KMS-11 (cell line): ENCODE measurements around the gene TPD52L2.
"Not testable (repeated sequence)": the region's sequence is repeated elsewhere in the genome, so short reads cannot be mapped to it uniquely, and the experiment has no call there.

Experiments used
- H2AFZ ChIP-seq: fragments of 200-600 bp; sonication (generic); 2 replicates; pipeline ENCODE4 v1.6.1; 2016; ENCODE audit warnings: antibody characterized with exemption, mixed run types, low read depth
- H3K27ac ChIP-seq: fragments of 200-600 bp; sonication (generic); 2 replicates; pipeline ENCODE4 v1.6.1; 2016; ENCODE audit warnings: mild to moderate bottlenecking, mixed run types
- H3K27me3 ChIP-seq: fragments of 200-600 bp; sonication (generic); 2 replicates; pipeline ENCODE4 v1.6.1; 2017; ENCODE audit warnings: mild to moderate bottlenecking, low read depth, mixed run types, moderate library complexity; ENCODE audit not compliant: insufficient read depth
- H3K36me3 ChIP-seq: fragments of 200-600 bp; sonication (generic); 2 replicates; pipeline ENCODE4 v1.6.1; 2017; ENCODE audit warnings: mild to moderate bottlenecking, mixed run types; ENCODE audit not compliant: insufficient read depth
- H3K4me1 ChIP-seq: fragments of 200-600 bp; sonication (generic); 2 replicates; pipeline ENCODE4 v1.6.1; 2016; ENCODE audit warnings: mild to moderate bottlenecking, low read depth, mixed run types; ENCODE audit not compliant: poor library complexity, severe bottlenecking
- H3K4me2 ChIP-seq: fragments of 200-600 bp; sonication (generic); 2 replicates; pipeline ENCODE4 v1.7.0; 2016; ENCODE audit warnings: mild to moderate bottlenecking, mixed run types
- H3K4me3 ChIP-seq: fragments of 200-600 bp; sonication (generic); IDR thresholded peaks from 2 replicates; pipeline ENCODE4 v1.6.1; 2017; ENCODE audit warnings: low read depth, low read length, mixed read lengths; ENCODE audit not compliant: insufficient read depth
- H3K79me2 ChIP-seq: fragments of 200-600 bp; sonication (generic); 2 replicates; pipeline ENCODE4 v1.6.1; 2016; ENCODE audit warnings: low read depth, mixed run types; ENCODE audit not compliant: insufficient read depth
- H3K9ac ChIP-seq: fragments of 200-600 bp; sonication (generic); 2 replicates; pipeline ENCODE4 v1.6.1; 2016; ENCODE audit warnings: mild to moderate bottlenecking, mixed run types
- H4K20me1 ChIP-seq: fragments of 200-600 bp; sonication (generic); 2 replicates; pipeline ENCODE4 v1.6.1; 2016; ENCODE audit warnings: mild to moderate bottlenecking, mixed run types; ENCODE audit not compliant: insufficient read depth
- CTCF ChIP-seq: fragments of 200-600 bp; sonication (generic); conservative IDR thresholded peaks from 2 replicates; pipeline ENCODE4 v1.6.1; 2017; ENCODE audit warnings: low read depth, mild to moderate bottlenecking, antibody characterized with exemption, low read length, moderate library complexity, mixed read lengths

Gene TPD52L2

GRCh38 chr20:63923651-63924050, 58.6 kb downstream of the TPD52L2 start:
- no peak overlapping the region for H3K4me3 ChIP-seq
- H3K9ac ChIP-seq: no peak overlapping the region
- H3K79me2 ChIP-seq: no peaks in the 10 kb centered on the region
- peaks cover 5% of the 10 kb centered on the region; the same call in 1 of the 2 replicates for H3K36me3 ChIP-seq
- no peak for TF ChIP-seq CTCF
- no peaks in the 10 kb centered on the region for H3K27me3 ChIP-seq
- no peak overlapping the region for H3K27ac ChIP-seq
- H3K4me1 ChIP-seq: no peaks in the 10 kb centered on the region
- H4K20me1 ChIP-seq: no peaks in the 10 kb centered on the region
- H3K4me2 ChIP-seq: no peak overlapping the region
- H2AFZ ChIP-seq: no peak overlapping the region

GRCh38 chr20:63924241-63924640, 59.2 kb downstream of the TPD52L2 start:
- H3K27me3 ChIP-seq: no peaks in the 10 kb centered on the region
- H4K20me1 ChIP-seq: no peaks in the 10 kb centered on the region
- no peak overlapping the region for H2AFZ ChIP-seq
- no peak for TF ChIP-seq CTCF
- H3K4me3 ChIP-seq: no peak overlapping the region
- H3K36me3 ChIP-seq: peaks cover 6% of the 10 kb centered on the region; the same call in 1 of the 2 replicates
- no peak overlapping the region for H3K9ac ChIP-seq
- no peaks in the 10 kb centered on the region for H3K4me1 ChIP-seq
- H3K79me2 ChIP-seq: no peaks in the 10 kb centered on the region
- H3K27ac ChIP-seq: no peak overlapping the region
- no peak overlapping the region for H3K4me2 ChIP-seq

- Histone ChIP-seq H2AFZ (no peak overlapping the region), H3K4me3 (no peak overlapping the region), H4K20me1 (no peaks in the 10 kb centered on the region), H3K4me2 (no peak overlapping the region), H3K4me1 (no peaks in the 10 kb centered on the region), H3K9ac (no peak overlapping the region), H3K79me2 (no peaks in the 10 kb centered on the region), H3K27me3 (no peaks in the 10 kb centered on the region), H3K36me3 (peaks cover 6% of the 10 kb centered on the region; the same call in 1 of the 2 replicates), H3K27ac (no peak overlapping the region)
- no peak for TF ChIP-seq CTCF
These were observed 61.2 kb downstream of the TPD52L2 start for GRCh38 chr20:63926298-63926697.

- Histone ChIP-seq H3K79me2 (no peaks in the 10 kb centered on the region), H3K4me2 (no peak overlapping the region), H3K27me3 (no peaks in the 10 kb centered on the region), H3K36me3 (peaks cover 6% of the 10 kb centered on the region; the same call in 1 of the 2 replicates), H3K27ac (no peak overlapping the region), H3K4me3 (no peak overlapping the region), H2AFZ (no peak overlapping the region), H3K9ac (no peak overlapping the region), H4K20me1 (no peaks in the 10 kb centered on the region), H3K4me1 (no peaks in the 10 kb centered on the region)
- TF ChIP-seq CTCF: no peak
These were observed 64.0 kb downstream of the TPD52L2 start for GRCh38 chr20:63929071-63929470.

- H3K4me2 ChIP-seq, H3K27ac ChIP-seq, H3K4me1 ChIP-seq, H2AFZ ChIP-seq, H3K79me2 ChIP-seq, H3K4me3 ChIP-seq, H4K20me1 ChIP-seq, H3K36me3 ChIP-seq, H3K9ac ChIP-seq, H3K27me3 ChIP-seq: not testable (repeated sequence)
These were observed 64.4 kb downstream of the TPD52L2 start for GRCh38 chr20:63929473-63929883.
